ENCODE data around the gene TMCO5A.
"Not testable (repeated sequence)": the region's sequence is repeated elsewhere in the genome, so short reads cannot be mapped to it uniquely, and the experiment has no call there.

The TMCO5A gene

DNA sequence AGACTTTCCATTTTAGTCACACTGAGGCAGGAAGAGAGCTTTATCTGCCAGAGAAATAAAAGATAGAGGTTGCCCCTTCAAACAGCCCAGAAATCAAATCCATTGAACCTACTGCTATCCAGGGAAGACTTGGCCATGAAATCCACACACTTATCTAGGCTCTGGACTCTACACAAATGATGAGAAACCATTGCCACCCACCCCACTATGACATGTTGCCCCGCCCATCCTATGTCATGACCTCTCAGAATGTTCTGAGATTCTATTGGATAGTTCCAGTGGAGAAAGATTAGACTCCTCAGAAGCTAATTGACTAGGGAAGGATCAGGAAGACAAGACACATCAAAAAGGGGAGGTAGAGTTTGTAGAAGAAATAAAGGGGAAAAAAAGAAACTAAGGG is at the start of gene TMCO5A:
Gene TMCO5A (plus strand): TSS at position 301 of the 400 bp plus-strand sequence. CDS start 1,684 bp downstream, outside the sequence.
- in situ Hi-C loops (cut with MboI; ENCODE audit: low sequenced_read_pairs), result no loop called here

DNA sequence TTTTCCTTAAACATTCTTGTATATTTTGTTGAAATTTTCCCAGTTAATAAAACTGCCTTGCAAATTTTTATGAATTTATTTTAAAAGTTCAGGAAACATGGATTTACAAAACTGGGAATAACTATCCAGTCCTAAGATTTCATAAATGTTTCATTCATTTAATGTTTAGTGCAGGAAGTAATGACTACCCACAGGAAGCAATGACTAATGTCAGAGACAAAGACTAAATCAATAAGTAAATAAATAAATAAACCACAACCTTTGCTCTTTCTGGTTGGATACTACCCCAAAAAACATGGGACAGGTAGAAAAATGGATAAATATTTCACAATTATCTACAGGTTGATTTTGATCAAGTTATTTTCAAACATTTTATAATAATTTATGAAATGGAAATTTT is 48.8 kb upstream of the TMCO5A start:
- in situ Hi-C loops (cut with MboI; ENCODE audit: low sequenced_read_pairs), result no loop called here

DNA sequence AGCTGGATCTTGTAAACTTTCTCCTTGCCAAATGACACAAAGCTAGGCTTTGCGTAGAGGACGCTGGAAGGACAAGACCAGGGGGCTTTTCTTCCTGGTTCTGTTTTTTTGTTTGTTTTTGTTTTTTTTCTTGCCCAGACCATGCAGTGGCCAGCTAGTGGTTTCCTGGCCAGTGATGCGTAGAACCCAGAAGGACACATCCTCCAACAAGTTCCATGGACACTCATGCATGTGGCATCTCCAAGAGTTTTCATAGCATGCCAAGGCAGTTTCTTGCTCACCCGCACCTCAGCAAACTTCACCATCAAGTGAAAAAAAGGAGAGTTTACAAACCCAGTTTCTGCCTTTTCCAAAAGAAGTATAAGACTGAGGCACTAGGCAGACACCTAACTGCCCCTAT is 46.1 kb upstream of the TMCO5A start:
- in situ Hi-C loops (cut with MboI; ENCODE audit: low sequenced_read_pairs), result no loop called here

DNA sequence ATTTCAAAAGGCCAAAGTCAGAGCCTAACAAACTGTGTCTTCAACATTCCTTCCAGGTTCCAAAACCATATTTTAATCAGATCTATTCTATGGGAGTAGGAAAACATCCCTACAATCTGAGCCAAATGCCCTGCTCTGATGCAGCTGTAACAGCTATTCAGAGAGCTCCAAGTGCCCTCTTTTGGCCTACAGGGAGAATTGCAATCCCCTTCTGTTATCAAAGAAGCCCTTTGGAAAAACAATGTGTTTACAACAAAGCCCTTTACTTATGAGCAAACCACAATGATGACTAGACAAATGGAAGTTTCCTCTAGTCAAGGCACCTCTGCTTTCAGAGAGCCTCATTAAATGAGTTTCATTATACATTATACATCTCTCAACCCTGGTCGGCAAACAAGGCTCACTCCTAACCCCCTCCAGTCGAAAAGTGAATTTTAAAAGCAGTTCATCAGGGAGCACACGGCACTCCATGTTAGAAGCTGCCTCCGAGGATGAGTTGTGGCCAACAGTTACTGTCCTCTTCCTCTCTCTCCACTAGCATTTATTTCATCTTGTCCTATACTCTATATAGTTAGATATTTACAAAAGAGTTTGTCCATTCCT is 42.6 kb upstream of the TMCO5A start:
- in situ Hi-C loops (cut with MboI; ENCODE audit: low sequenced_read_pairs), result no loop called here

DNA sequence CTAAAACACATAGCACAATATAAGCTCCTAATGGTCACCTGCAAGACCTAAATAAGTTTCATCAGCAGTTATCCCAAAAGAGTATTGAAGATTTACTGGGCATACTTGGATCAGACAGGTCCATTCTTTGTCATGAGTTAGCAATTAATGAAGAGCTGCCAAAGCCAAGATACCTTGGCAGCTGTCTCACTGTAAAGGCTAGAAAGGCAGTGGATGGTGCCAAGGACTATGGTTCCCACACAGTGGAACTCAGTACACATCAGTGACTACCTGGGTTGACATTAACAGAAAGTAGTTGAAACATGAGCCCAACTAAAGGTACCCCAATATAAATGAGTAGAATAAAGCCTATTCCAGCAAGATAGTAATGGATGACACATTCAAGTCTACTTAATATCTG is 41.1 kb upstream of the TMCO5A start:
- in situ Hi-C loops (cut with MboI; ENCODE audit: low sequenced_read_pairs), result no loop called here

DNA sequence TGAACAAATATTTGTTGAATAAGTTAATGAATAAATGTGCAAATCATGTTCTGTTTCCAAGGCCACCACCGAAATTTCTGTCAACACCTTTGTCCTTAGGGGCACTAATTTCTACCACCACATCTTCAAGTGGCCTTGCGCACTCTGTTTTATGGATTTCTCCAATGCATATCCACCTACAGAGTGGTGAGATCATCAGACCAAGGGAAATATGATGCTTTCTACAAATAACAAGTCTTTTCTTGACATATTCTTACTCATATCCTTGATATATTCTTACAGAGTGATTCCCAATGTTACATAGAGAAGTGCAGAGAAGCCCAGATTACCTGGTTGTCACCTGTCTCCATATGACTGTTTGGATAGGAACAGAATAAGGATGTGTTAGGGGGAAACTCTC is 36.1 kb upstream of the TMCO5A start:
- in situ Hi-C loops (cut with MboI; ENCODE audit: low sequenced_read_pairs), result no loop called here

DNA sequence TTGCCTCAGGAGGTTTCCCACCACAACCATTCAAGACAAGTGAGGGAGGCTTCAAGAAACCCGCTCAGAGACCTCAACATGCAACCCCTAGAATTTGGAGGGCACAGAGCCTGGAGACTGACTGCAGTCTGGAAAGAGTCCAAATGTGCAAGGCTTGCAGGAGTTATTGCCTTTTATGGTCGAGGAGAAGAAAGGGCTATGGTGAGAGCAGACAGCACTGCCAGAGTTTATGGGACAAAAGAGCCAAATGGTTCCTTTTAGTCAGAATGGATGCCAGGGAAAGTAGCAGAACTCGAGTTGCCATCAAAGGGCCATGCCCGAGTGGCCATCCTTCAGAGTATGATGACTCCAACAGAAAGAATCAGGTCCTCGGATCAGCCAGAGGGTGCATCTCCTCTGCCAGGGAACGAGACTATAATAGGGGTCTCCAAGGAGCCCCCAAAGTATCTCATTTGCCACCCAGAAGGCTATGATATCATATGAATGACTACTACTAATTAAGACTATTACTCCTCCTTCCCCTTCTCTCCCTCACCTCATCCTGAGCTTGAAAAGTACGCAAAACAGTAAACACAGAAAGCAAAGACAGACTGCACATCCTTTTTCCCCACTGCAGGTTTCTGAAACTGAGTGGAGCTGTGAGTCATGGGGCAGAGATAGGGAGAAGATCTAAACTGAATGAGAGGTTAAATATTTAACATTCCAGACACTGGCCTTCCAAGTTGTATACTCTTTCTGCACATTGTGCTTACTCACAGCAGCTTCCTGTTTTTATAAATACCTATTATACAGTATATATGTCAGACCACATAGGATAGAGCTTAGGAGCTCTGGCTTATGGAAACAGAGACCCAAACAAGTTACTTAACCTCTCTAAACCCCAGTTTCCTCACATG is 33.9 kb upstream of the TMCO5A start:
- in situ Hi-C loops (cut with MboI; ENCODE audit: low sequenced_read_pairs), result no loop called here

DNA sequence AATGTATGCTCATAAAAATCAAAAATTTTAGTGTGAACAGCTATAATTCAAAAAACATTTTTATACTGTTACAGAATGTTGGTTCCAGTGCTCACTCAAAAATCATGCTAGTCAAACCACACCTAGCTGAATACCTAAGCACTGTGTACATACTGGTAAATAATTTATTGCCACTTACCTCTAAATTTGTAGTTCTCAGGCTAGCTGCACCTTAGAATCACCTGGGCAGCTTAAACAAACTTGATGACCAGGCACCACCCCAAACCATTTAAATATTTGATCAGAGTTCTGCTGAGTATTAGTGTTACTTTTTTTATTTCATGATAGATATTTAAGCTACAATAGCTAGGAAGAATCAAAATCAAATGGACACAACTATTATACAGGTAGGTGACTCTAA is 32.3 kb upstream of the TMCO5A start:
- in situ Hi-C loops (cut with MboI; ENCODE audit: low sequenced_read_pairs), result no loop called here

DNA sequence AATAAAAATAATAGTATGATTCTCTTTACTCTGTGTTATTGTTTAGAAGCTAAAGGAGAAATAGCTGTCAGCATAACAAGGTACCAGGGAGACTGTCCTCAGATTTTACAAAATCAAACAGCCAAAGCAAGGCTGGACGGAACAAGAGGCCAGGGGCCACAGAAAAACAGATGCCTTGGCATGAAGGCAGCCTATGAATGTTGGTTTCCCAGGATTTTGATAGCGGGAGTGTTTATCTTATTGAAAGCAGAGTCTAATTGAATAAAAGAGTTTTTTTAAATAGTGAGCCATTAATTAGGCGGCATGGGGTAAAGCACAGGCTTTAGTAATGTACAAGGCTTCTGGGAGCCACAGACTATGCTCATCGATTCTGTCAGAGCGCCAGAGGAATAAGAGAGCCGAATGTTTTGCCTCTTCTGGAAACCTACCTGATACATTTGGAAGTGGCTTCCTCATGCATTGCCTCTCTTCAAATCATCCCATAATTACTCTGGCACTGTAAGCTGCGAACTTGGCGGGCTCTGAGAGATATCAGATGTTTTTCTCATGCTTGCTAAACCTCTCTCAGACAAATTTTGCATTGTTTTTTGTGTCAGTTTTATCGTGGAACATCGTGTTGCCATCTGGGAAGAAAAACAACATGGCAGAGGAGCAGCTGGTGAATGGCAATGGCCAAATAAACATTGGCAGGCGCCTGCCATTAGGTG is 30.4 kb upstream of the TMCO5A start:
- in situ Hi-C loops (cut with MboI; ENCODE audit: low sequenced_read_pairs), result no loop called here

DNA sequence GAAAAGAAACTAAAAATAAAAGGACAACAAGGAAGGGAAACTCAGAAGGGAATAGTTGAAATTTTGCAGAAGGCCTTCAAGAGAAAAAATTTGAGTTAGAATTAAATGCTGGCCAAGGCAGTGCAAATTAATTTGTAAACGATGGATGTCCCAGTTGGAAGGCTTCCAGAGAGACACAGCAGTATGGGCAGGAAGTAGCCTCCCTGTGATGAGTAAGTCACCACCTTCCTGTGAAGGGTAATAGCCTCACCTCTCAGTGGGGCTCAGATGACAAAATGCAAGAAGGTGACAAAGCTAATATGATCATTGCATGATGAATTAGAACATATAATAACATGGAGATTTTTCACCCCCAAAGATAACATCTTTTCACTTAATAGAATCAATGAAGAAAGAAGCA is 27.3 kb upstream of the TMCO5A start:
- in situ Hi-C loops (cut with MboI; ENCODE audit: low sequenced_read_pairs), result no loop called here

DNA sequence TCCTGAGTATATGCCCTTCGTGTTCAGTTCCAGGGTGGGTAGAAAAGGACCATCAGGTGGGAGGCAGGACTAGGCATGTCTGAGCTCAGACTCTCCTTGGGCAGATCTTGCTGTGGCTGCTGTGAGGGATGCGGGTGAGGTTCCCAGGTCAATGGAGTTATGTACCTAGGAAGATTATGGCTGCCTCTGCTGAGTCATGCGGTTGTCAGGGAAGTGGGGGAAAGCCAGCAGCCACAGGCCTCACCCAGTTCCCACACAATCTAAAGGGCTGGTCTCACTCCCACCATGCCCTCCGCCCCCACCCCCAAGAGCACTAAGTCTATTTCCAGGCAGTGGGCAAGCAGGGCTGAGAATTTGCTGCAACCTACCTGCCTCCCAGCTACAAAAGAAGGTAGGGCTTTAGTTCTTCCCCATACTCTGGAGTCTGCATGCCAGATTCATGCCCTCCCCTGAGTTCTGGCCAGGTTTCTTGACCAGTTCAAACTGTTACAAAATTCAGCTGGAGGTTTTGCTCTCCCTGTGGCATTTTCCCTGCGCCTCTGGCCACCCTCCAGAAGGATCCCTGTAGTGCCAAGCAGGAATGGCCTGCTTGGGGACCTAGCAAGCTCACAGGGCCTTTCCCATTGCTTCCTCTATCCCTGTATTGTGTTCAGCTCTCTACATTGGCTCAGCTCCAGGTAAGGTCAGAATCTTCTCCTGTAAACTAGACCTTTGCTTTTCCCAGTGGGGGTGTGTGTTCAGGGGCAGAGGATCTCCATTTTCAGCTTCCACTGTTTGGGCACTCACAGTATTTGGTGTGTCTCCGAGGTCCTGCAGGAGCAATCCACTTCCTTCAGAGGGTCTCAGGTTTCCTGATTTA is 12.7 kb upstream of the TMCO5A start:
- in situ Hi-C loops (cut with MboI; ENCODE audit: low sequenced_read_pairs), result no loop called here

DNA sequence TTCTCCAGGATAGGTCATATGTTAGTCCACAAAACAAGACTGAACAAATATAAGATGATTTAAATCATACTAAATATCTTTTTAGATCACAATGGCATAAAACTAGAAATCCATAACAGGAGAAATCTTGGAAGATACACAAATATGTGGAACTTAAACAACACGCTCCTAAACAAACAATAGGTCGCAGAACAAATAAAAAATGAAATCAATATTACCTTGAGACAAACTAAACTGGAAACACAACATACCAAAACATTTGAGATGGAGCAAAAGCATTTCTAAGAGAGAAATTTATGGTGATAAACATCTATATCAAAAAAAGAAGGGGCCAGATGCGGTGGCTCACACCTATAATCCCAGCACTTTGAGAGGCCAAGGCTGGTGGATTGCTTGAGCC is 8.3 kb upstream of the TMCO5A start:
- in situ Hi-C loops (cut with MboI; ENCODE audit: low sequenced_read_pairs), result no loop called here

DNA sequence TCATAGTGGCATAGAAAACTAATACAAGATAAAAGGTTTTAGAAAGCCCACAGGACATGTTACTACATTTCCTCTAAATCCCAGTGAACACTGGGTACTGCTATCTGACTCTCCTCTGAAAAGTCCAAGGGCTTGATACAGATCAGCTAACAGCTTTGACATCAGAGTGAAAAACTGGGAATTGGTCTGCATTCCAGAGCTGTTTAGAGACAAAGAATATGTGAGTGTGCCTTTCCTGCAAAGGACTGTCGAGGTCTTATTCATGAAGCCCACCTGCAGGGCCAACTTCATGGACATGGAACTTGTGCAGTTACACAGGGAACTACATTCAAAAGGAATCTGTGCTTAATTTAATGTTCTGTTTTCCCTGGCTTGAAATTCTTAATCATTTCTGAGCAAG is 5.2 kb upstream of the TMCO5A start:
- in situ Hi-C loops (cut with MboI; ENCODE audit: low sequenced_read_pairs), result no loop called here

DNA sequence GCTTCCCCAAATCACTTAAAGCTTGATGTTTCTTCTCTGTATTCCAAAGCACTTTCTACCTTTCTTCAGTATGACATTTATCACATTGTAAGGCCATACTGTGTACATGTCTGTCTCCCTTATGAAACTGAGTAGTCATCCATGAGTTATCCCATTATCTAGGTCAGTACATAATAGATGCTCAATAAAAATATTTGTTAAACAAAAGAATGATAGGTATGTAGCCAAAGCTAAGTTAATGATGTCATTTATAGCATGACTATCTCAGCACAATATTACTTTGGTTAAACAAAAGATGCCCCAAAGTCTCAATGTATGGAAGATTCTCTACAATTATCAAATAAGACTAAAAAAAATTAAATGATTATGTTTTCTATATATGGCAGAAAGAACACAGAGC is 3.1 kb upstream of the TMCO5A start:
- in situ Hi-C loops (cut with MboI; ENCODE audit: low sequenced_read_pairs), result no loop called here

DNA sequence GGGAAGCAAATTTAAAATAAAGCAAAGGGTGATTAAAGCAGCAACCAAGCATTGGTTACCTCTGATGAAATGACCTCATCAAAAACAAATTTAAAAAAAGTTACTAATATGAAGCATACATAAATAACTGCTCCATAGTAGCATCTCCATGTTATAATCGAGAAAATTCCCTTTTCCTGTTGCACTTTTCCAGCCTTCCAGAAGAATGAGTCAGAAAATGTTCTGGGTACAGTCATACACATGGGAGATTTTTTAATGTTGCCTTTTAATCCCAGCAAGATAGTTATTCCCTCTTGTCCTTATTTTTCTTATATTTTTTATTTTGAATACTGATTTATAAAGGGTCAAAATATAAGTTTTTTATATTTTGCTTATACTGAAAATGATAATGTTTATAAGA is 2.6 kb upstream of the TMCO5A start:
- in situ Hi-C loops (cut with MboI; ENCODE audit: low sequenced_read_pairs), result no loop called here

DNA sequence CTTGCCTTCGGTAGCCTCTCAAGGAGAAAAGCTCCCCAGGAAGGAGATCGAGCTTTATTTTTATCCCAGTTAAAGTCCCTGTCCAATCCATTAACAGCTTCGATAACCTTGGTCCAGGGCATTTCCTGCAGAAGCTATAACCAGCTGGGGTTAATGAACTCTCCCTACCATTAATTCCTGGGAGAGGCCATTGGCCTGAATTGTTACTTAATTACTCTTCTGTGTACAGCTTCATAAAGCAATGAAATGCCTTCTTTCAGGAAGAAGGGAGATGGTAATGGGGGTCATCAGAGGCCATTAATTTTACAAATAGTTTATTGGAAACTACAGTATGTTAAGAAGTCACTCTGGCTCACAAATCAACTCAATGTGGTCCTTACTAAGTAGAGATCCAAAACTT is 1.9 kb upstream of the TMCO5A start:
- in situ Hi-C loops (cut with MboI; ENCODE audit: low sequenced_read_pairs), result no loop called here

DNA sequence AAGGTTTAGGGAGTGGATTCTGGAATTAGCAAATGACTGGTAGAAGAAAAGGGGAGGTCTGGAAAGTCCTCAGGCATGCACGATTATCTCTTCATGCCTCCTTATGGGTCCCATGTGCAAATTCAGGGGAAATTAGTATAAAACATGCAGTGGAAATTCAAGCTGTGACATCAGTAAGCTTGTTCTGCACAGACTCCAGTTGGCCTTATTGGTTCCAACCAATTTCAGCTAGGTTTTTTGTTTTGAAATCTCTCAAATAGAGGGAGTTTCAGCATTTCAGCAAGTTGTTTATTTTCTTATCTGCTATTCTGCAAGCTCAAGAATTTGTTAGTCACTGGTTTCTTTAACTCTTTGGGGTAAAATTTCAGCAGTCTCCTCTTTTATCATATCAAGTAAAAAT is 774 bp upstream of the TMCO5A start:
- in situ Hi-C loops (cut with MboI; ENCODE audit: low sequenced_read_pairs), result no loop called here

DNA sequence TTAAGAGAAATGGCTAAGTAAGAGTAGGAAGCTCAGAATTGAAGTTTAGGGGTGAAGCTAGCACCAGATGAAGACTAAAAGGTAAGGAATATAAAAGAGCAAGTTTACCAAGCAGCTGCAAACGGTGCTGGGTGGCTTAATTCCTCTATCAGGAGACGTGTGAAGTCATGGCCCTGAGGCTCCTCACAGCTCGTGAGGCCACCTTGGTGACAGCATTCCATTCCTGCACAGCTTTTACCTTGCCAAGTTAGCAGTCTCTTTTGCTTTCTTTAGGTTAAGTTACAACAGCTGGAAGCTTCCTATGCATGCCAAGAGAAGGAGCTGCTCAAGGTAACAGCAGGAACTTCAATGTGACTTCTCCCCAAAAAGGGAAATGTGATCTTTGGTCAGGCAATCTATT is 6.4 kb downstream of the TMCO5A start:
- in situ Hi-C loops (cut with MboI; ENCODE audit: low sequenced_read_pairs), result no loop called here

DNA sequence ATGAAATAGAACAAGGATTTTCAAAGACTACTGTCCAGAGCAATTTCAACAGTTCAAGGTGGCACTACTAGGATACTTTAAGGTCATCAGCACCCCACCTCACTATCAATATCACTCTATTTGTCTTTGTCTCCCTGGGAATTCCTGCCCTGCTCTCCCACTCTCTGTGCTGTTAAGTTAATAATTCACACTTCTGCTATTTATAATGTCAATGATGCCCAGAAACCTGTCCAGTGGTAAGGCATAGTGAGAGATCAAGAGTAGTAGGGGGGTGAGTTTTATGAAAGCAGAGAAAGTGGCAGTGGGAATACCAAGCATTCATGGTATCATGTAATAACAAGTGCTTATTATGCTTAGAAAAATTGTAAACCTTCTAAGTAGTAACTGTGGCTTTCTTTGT is 7.3 kb downstream of the TMCO5A start:
- in situ Hi-C loops (cut with MboI; ENCODE audit: low sequenced_read_pairs), result no loop called here

DNA sequence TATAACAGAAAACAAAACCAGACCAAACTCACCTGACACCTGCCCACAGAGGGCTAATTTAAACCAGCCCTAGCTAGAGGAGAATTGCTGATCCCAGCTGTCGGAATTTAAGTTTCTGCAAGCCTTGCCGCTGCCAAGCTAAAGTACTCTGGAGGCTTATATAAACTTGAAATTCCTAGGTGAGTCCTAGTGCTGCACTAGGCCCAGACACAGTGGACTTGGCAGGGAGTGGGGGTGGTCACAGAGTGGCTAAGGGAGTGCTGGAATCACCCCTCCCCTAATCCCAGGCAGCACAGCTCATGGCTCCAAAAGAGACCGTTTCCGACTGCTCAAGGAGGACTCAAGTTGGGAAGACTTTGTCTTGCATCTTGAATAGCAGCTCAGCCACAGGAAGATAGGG is 17.6 kb downstream of the TMCO5A start:
- in situ Hi-C loops (cut with MboI; ENCODE audit: low sequenced_read_pairs), result no loop called here

DNA sequence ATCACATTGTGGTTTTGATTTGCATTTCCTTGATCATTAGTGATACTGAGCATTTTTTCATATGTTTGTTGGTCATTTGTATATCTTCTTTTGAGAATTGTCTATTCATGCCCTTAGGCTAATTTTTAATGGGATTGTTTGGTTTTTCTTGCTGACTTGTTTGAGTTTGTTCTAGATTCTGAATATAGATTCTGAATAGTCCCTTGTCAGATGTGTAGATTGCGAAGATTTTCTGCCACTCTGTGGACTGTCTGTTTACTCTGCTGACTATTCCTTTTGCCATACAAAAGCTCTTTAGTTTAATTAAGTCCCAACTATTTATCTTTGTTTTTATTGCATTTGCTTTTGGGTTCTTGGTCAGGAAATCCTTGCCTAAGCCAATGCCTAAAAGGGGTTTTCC is 26.3 kb downstream of the TMCO5A start:
- in situ Hi-C loops (cut with MboI; ENCODE audit: low sequenced_read_pairs), result not testable (repeated sequence)

Data from HL-60/S4 (cell line).